GM12874 (cell line): ENCODE results near the gene MAP3K20.

Experiments used
- TF ChIP-seq, protein P1 (sequence below): IDR thresholded peaks from 2 replicates; pipeline ENCODE4 v1.5.1; 2011; ENCODE audit warnings: low read depth, mild to moderate bottlenecking, control low read depth, low read length, moderate library complexity; ENCODE audit not compliant: insufficient read depth

MAP3K20 gene

DNA sequence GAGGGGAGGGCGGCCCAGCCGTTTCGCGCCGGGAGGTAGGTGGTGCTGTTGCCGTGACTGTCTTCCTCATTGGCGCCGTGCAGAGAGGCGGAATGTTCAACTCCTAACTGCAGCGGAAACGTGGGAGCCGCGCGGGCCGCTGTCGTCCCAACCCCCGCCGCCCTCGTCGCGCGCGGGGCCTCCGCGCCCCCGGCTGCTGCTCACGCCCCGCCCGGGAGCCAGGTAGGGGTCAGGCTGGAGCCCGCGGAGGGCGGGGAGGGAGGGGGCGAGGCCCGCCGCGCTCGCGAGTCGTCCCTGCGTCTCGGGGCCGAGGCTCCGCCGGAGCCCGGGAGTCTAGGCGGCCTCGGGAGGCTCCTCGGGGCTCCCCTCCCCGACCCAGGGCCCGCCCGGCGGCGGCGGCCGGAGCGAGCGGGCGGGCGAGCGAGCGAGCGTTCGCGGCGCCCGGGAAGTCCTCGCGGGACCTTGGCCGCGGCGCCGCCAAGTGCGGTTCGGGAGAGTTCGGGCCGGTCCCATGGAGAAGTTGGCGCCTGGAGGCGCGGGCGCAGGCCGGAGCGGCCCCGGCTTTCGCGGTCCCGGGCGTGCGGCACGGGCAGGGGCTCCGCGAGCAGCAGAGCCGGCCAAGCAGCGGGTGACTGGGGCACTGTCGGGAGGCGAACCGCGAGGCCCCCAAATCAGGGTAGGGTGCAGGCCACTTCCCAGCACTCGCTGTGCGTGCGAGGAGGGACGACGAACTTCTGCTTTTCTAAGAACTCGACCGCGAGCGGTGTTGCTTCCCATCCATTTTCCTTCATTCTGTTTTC is at the start of gene MAP3K20:
Gene MAP3K20 (plus strand): TSS at position 66 of the 800 bp plus-strand sequence. CDS start 15,186 bp downstream, outside the sequence.
- TF ChIP-seq, protein P1, sequence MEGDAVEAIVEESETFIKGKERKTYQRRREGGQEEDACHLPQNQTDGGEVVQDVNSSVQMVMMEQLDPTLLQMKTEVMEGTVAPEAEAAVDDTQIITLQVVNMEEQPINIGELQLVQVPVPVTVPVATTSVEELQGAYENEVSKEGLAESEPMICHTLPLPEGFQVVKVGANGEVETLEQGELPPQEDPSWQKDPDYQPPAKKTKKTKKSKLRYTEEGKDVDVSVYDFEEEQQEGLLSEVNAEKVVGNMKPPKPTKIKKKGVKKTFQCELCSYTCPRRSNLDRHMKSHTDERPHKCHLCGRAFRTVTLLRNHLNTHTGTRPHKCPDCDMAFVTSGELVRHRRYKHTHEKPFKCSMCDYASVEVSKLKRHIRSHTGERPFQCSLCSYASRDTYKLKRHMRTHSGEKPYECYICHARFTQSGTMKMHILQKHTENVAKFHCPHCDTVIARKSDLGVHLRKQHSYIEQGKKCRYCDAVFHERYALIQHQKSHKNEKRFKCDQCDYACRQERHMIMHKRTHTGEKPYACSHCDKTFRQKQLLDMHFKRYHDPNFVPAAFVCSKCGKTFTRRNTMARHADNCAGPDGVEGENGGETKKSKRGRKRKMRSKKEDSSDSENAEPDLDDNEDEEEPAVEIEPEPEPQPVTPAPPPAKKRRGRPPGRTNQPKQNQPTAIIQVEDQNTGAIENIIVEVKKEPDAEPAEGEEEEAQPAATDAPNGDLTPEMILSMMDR: no peak

DNA sequence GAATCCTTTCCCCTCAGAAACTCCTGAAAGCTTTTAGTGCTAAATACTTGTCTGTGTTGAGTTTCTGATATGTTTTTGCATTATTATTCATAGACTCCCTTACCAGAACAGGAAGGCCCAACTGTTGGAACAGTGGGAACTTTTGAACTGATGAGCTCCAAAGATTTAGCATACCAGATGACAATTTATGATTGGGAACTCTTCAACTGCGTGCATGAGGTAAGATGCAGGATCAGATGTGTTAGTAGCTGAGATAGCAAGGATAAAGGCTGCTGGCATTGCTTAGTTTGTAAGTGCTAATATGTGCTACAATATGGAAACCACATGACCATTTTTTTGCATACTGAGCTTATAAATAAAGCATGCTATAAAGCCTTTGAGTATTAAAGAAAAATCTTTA is 49.2 kb upstream of the MAP3K20 start:
- TF ChIP-seq, protein P1: no peak

DNA sequence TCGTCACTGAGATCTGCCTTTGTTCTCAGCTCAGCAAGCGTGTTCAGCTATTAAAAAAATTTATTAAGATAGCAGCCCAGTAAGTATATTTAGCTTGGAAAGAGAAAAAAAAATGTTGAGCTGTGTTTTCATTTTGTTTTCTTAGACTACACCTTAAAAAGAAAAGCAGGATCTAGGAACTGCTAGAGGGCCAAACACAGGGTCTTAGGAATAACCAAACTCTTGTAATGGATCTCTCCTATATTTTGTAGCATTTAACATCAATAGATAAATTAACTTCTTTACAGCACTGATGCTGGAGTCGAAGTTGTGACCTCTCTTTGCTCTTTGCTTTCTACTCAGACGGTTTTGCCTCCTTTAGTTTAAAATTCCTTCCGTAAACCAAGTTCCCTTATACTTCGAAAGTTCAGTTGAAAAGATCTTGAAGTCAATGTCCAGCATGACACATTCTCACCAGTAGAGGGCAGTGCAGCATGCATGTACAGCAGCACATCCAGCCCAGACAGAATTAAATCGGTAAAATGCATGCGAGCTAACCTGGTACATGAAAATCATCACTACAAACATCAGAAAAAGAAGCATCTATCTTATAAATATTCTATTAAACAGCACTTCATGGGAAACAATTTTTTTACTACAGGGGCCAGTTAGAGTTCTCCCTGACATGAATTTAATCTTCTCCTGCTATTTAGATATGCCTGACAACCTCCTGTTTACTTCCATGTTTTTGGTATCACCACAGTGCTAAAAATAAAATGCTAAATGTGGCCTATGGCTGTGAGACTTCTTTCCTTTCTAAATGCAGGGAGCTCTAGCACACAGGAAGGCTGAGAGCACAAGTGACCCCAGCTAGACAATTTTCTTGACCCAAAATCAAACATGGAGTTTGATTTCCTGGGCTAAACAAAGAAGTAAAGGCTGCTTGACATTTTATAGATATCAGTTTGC is 48.2 kb upstream of the MAP3K20 start:
- TF ChIP-seq, protein P1: peak; percentile 76

DNA sequence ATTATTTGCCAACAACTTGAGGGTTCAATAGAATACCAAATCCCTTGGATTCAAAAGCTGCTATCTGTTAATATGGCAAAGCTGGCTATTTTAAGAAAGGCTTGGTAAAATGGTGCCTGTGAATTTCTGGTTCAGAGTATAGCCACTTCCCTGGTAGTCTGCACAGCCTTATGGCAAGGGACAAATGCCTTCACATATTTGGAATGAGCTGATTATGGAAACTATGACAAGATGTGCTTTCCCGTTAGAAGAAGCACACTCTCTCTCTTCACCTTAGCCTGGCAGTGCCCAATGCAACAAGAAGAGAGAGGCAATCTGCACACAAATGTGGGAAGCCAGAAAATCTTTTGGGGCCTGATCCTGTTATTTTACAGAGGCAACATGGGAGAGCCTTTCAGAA is 47.5 kb upstream of the MAP3K20 start:
- TF ChIP-seq, protein P1: no peak

DNA sequence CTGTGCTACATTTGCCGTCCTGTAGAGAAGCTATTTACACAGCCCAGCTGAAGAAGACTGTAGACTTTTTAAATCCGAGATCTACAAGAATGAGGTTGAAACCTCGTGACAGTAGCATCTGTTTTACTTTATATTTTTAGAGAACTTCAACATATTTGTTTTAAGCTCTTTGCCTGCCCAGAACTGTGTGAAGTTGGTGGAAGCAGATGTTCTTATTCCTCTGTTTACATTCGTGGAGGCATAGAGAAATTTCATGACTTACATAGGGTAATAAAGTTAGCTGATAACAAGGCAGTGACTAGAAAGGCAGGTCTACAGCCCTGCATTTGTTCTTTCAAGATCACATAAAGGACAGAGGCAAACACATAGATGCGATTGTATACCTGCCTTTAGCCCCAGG is 47.0 kb upstream of the MAP3K20 start:
- TF ChIP-seq, protein P1: no peak

DNA sequence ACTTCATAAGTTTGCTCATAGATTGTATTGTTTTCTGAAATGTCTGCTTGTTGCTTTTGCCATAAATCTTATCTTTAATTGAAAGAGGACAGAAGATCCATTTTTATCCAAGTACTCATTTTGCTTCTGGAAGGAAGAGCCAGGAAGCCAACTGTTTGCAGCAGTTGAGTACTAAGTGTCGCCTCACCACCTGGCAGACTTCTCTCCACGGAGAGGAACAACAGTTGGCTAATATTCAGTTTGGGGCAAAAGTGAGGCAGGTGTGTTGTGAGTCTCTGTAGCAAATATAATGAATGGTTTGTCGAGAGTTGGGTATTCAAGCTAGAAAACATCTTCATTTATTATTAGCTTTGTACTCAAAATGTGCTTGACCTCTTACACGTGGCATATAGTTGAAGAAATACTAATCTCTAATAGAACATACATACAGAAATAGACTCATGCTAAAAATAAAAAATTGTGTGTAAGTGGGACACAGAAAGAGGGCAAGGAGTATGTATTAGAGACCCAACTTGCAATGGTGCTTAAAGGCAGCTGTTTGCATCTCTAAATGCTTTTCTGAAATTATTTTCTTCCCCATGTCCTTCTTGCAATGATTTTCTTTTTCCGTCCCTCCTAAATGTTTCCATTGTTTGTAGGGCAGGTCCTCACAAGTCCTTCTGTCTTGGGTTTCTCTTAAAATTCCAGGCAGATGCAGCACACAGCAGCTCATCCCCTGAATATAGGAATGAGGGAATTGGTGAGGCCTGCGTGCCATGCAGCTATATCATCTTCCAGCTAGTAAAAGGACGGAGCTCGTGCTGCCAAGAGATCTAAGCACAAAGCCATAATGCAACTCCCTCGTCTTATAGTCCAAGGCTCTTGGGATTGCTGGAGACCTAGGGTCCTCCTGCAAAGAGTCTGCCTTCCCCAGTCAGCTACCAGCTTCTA is 44.8 kb upstream of the MAP3K20 start:
- TF ChIP-seq, protein P1: no peak
